IMR-90 (cell line): ENCODE measurements around the gene LMOD2. TPM values are rescaled to one million over a fixed set of nuclear protein-coding genes. Genes with fewer than 3 reads are reported as not detected.

Experiments
- ATAC-seq: fragments of 200-7000 bp; cut with Tn5 transposase; 2 replicates; pipeline ENCODE4 v1.9.1; 2020; ENCODE audit warnings: low read depth, mild to moderate bottlenecking, moderate library complexity
- BruUV-seq: library from RNA; stranded (reverse); fragments of 400-500 nt; replicated peaks from 2 replicates; lab custom pipeline; 2021; lab: Mats Ljungman, UMichigan
- CTCF ChIA-PET: fragments of 300-600 bp; formaldehyde crosslinking; extraction: SDS; loops from one replicate; lab custom pipeline; 2021; ENCODE audit warnings: antibody characterized with exemption; lab: Yijun Ruan, JAX
- POLR2A ChIA-PET: fragments of 300-600 bp; sonication (Branson Sonifier 250); formaldehyde crosslinking; loops from one replicate; lab custom pipeline; 2022; ENCODE audit warnings: antibody characterized with exemption; ENCODE audit not compliant: unreplicated experiment; lab: Charles Lee
- DNase-seq: peaks from one replicate; pipeline ENCODE4 v3.0.0; 2013
- H2AFZ ChIP-seq: replicated peaks from 2 replicates; pipeline ENCODE3; 2013; ENCODE audit warnings: low read length, mild to moderate bottlenecking; ENCODE audit not compliant: poor library complexity
- H2AK5ac ChIP-seq: 2 replicates; pipeline ENCODE4 v1.6.1; 2013; ENCODE audit warnings: low read depth, low read length, inconsistent platforms
- H2AK9ac ChIP-seq: replicated peaks from 2 replicates; pipeline ENCODE3; 2013; ENCODE audit warnings: mild to moderate bottlenecking, low read depth, low read length, moderate library complexity; ENCODE audit not compliant: poor library complexity
- H2BK120ac ChIP-seq: 2 replicates; pipeline ENCODE4 v1.6.1; 2013; ENCODE audit warnings: low read depth, low read length, inconsistent platforms
- H2BK15ac ChIP-seq: 3 replicates; pipeline ENCODE4 v1.6.1; 2013; ENCODE audit warnings: low read depth, low read length, inconsistent platforms
- H2BK20ac ChIP-seq: 2 replicates; pipeline ENCODE4 v1.6.1; 2013; ENCODE audit warnings: low read depth, mild to moderate bottlenecking, inconsistent platforms, low read length, moderate library complexity
- H2BK5ac ChIP-seq: 2 replicates; pipeline ENCODE4 v1.6.1; 2013; ENCODE audit warnings: mild to moderate bottlenecking, low read depth, low read length, inconsistent platforms; ENCODE audit not compliant: poor library complexity, severe bottlenecking
- H3K14ac ChIP-seq: replicated peaks from 2 replicates; pipeline ENCODE4 v1.6.1; 2013; ENCODE audit warnings: low read depth, low read length, inconsistent platforms
- H3K18ac ChIP-seq: 2 replicates; pipeline ENCODE4 v1.6.1; 2013; ENCODE audit warnings: low read depth, low read length, control low read depth
- H3K23ac ChIP-seq: 2 replicates; pipeline ENCODE4 v1.6.1; 2013; ENCODE audit warnings: low read depth, low read length, inconsistent platforms
- H3K27ac ChIP-seq: 2 replicates; pipeline ENCODE4 v1.5.1; 2013; ENCODE audit warnings: mild to moderate bottlenecking, control low read depth, low read length; ENCODE audit not compliant: insufficient read depth
- H3K27me3 ChIP-seq: 2 replicates; pipeline ENCODE4 v1.6.1; 2013; ENCODE audit warnings: low read length; ENCODE audit not compliant: control insufficient read depth, insufficient read depth
- H3K36me3 ChIP-seq: 2 replicates; pipeline ENCODE4 v1.6.1; 2013; ENCODE audit warnings: low read length, mixed read lengths; ENCODE audit not compliant: control insufficient read depth, insufficient read depth
- H3K4ac ChIP-seq: 2 replicates; pipeline ENCODE4 v1.6.1; 2013; ENCODE audit warnings: low read depth, low read length, inconsistent platforms
- H3K4me1 ChIP-seq: 2 replicates; pipeline ENCODE4 v1.6.1; 2013; ENCODE audit warnings: low read length, mixed read lengths; ENCODE audit not compliant: control insufficient read depth, insufficient read depth
- H3K4me2 ChIP-seq: 2 replicates; pipeline ENCODE4 v1.6.1; 2013; ENCODE audit warnings: low read depth, mild to moderate bottlenecking, control low read depth, low read length, moderate library complexity
- H3K4me3 ChIP-seq: 2 replicates; pipeline ENCODE4 v1.5.1; 2013; ENCODE audit warnings: low read depth, mild to moderate bottlenecking, control low read depth, low read length, moderate library complexity; ENCODE audit not compliant: insufficient read depth
- H3K56ac ChIP-seq: 2 replicates; pipeline ENCODE4 v1.6.1; 2013; ENCODE audit warnings: low read length, inconsistent platforms; ENCODE audit not compliant: insufficient read depth; ENCODE audit errors: extremely low read depth
- H3K79me1 ChIP-seq, 2 experiments: 2 replicates each; pipeline ENCODE4 v1.6.1; 2013; ENCODE audit warnings: low read length in 2 of 2, inconsistent platforms in 1 of 2, low read depth in 1 of 2
- H3K9ac ChIP-seq: 2 replicates; pipeline ENCODE4 v1.6.1; 2013; ENCODE audit warnings: low read depth, low read length, control low read depth
- H3K9me1 ChIP-seq: 2 replicates; pipeline ENCODE4 v1.6.1; 2013; ENCODE audit warnings: low read length, inconsistent platforms; ENCODE audit not compliant: insufficient read depth
- H3K9me3 ChIP-seq: 2 replicates; pipeline ENCODE4 v1.6.1; 2013; ENCODE audit warnings: low read length; ENCODE audit not compliant: control insufficient read depth, insufficient read depth
- H4K20me1 ChIP-seq: 2 replicates; pipeline ENCODE4 v1.6.1; 2013; ENCODE audit warnings: low read length, inconsistent platforms; ENCODE audit not compliant: insufficient read depth
- H4K5ac ChIP-seq: 2 replicates; pipeline ENCODE4 v1.6.1; 2013; ENCODE audit warnings: mild to moderate bottlenecking, low read depth, low read length, control low read depth
- H4K8ac ChIP-seq, 2 experiments: 2 replicates each; pipeline ENCODE4 v1.6.1; 2013; ENCODE audit warnings: low read depth in 2 of 2, low read length in 2 of 2, control low read depth in 1 of 2, inconsistent platforms in 1 of 2
- H4K91ac ChIP-seq: 2 replicates; pipeline ENCODE4 v1.6.1; 2013; ENCODE audit warnings: low read depth, low read length, inconsistent platforms; ENCODE audit not compliant: insufficient read depth
- FOS ChIP-seq: fragments of 150-350 bp; IDR thresholded peaks from 2 replicates; pipeline ENCODE4 v1.6.1; 2016; ENCODE audit warnings: low read depth, low read length
- MXI1 ChIP-seq: IDR thresholded peaks from 2 replicates; pipeline ENCODE4 v1.6.1; 2012; ENCODE audit warnings: low read depth, mild to moderate bottlenecking, low read length, moderate library complexity, borderline replicate concordance
- NFE2L2 ChIP-seq: fragments of 150-350 bp; IDR thresholded peaks from 2 replicates; pipeline ENCODE4 v1.6.1; 2016; ENCODE audit warnings: low read depth, mild to moderate bottlenecking, low read length
- RFX5 ChIP-seq: IDR thresholded peaks from 2 replicates; pipeline ENCODE4 v1.8.0; 2012; ENCODE audit warnings: low read depth, mild to moderate bottlenecking, low read length, moderate library complexity
- dilution Hi-C: fragments of 300-500 bp; cut with HindIII; formaldehyde crosslinking; loops from one replicate; pipeline ENCODE4 v1.14.3; 2018; ENCODE audit warnings: low sequenced_read_pairs; ENCODE audit not compliant: unreplicated experiment
- in situ Hi-C: fragments of 300-500 bp; cut with MboI; formaldehyde crosslinking; loops from 3 replicates; pipeline ENCODE4 v1.14.3; 2019; ENCODE audit warnings: low sequenced_read_pairs, inconsistent platforms, mixed read lengths
- intact Hi-C: fragments of 100-400 bp; cut with micrococcal nuclease; formaldehyde crosslinking; loops from 2 replicates; pipeline ENCODE4 v1.10.0; 2022
- polyA plus RNA-seq, 3 experiments: library from polyadenylated mRNA; depleted of rRNA; stranded (reverse); fragments of >200 nt; gene quantifications; 2 replicates each; pipeline ENCODE4 v1.2.3, GENCODE V29; 2012; ENCODE audit warnings: low replicate concordance in 1 of 3
- total RNA-seq: library from RNA; depleted of rRNA; stranded (reverse); fragments of >200 nt; gene quantifications from 2 replicates; pipeline ENCODE4 v1.2.3, GENCODE V29; 2012
- TF ChIP-seq, protein P1 (sequence below): conservative IDR thresholded peaks from 2 replicates; pipeline ENCODE4 v1.5.1; 2012; ENCODE audit warnings: mild to moderate bottlenecking, low read depth, low read length, improper control_type of control experiment
- TF ChIP-seq, protein P2 (sequence below): fragments of 150-350 bp; IDR thresholded peaks from 2 replicates; pipeline ENCODE4 v1.6.1; 2016; ENCODE audit warnings: low read depth, mild to moderate bottlenecking, low read length, moderate library complexity, borderline replicate concordance

The LMOD2 gene
- total and polyA plus RNA-seq, 2 of the 4 experiments (the other 2 are of a cell fraction), result not detected

DNA sequence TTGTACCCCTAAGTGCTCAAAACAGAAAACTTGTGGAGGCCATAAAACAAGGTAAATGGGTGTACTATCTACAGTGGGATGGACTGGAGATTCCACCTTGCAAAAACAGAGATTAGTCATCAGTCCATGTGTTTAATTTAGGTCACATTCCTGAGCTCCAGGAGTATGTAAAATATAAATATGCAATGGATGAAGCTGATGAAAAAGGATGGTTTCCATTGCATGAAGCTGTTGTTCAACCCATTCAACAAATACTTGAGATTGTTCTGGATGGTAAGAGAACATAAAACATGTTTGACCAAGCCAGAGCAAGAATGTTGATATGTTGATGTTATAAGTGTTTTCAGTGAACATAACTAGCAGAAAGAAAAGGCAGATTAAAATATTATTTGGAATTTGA is 39.4 kb upstream of the LMOD2 start:
- dilution Hi-C loops, result no loop called here
- Histone ChIP-seq H3K36me3 (no peaks in the 10 kb centered on the region), H3K23ac (no peak overlapping the region), H4K8ac (no peak overlapping the region), H2AK9ac (no peak overlapping the region), H3K79me1 (no peaks in the 10 kb centered on the region), H3K9me1 (no peaks in the 10 kb centered on the region), H3K4me2 (no peak overlapping the region), H3K14ac (no peak overlapping the region), H2BK15ac (no peak overlapping the region), H2BK20ac (no peak overlapping the region), H3K4ac (no peak overlapping the region), H3K9me3 (no peaks in the 10 kb centered on the region), H2AFZ (no peak overlapping the region), H3K9ac (no peak overlapping the region), H3K4me3 (no peak overlapping the region), H3K27ac (no peak overlapping the region; the same call in 1 of the 2 replicates), H3K56ac (no peak overlapping the region), H4K20me1 (no peaks in the 10 kb centered on the region), H2BK5ac (peak overlapping the region; percentile 47), H3K18ac (no peak overlapping the region), H4K5ac (no peak overlapping the region), H3K4me1 (0 out of 2 replicates have a peak, but pooled peaks cover 2% of the 10 kb centered on the region), H2AK5ac (no peak overlapping the region), H3K27me3 (peaks cover 3% of the 10 kb centered on the region; the same call in 1 of the 2 replicates), H4K91ac (no peak overlapping the region), H2BK120ac (no peak overlapping the region)
- in situ Hi-C loops, result no loop called here
- BruUV-seq, result no TSS peak
- ATAC-seq (peak; percentile 76), DNase-seq (peak; percentile 16)
- TF ChIP-seq NFE2L2, result no peak
- TF ChIP-seq, protein P1, sequence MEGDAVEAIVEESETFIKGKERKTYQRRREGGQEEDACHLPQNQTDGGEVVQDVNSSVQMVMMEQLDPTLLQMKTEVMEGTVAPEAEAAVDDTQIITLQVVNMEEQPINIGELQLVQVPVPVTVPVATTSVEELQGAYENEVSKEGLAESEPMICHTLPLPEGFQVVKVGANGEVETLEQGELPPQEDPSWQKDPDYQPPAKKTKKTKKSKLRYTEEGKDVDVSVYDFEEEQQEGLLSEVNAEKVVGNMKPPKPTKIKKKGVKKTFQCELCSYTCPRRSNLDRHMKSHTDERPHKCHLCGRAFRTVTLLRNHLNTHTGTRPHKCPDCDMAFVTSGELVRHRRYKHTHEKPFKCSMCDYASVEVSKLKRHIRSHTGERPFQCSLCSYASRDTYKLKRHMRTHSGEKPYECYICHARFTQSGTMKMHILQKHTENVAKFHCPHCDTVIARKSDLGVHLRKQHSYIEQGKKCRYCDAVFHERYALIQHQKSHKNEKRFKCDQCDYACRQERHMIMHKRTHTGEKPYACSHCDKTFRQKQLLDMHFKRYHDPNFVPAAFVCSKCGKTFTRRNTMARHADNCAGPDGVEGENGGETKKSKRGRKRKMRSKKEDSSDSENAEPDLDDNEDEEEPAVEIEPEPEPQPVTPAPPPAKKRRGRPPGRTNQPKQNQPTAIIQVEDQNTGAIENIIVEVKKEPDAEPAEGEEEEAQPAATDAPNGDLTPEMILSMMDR, result no peak
- TF ChIP-seq FOS, result no peak
- no peak for TF ChIP-seq MXI1
- TF ChIP-seq RFX5, result no peak
- TF ChIP-seq, protein P2, sequence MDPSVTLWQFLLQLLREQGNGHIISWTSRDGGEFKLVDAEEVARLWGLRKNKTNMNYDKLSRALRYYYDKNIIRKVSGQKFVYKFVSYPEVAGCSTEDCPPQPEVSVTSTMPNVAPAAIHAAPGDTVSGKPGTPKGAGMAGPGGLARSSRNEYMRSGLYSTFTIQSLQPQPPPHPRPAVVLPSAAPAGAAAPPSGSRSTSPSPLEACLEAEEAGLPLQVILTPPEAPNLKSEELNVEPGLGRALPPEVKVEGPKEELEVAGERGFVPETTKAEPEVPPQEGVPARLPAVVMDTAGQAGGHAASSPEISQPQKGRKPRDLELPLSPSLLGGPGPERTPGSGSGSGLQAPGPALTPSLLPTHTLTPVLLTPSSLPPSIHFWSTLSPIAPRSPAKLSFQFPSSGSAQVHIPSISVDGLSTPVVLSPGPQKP, result no peak
- intact Hi-C loops, result no loop called here
- ChIA-PET POLR2A (interaction anchor here (0.6 kb wide), 1 partner anchor 29 kb away, joined by 3 read pairs; no protein-coding TSS in a partner anchor), CTCF (interaction anchor here (1.1 to 1.9 kb wide), 2 partner anchors 8 to 20 kb away, joined by 3 to 5 read pairs; no protein-coding TSS in a partner anchor)
